H9 (cell line): ENCODE data around the gene KIF21A. TPM values are rescaled to one million over a fixed set of nuclear protein-coding genes. Genes with fewer than 3 reads are reported as not detected.

Experiments used
- DNase-seq: peaks from one replicate; pipeline ENCODE4 v3.0.0-alpha.2; 2017
- H2AFZ ChIP-seq: one replicate; pipeline ENCODE4 v1.6.1; 2013; ENCODE audit warnings: mild to moderate bottlenecking, low read length, control low read depth, moderate library complexity
- H2AK5ac ChIP-seq: 2 replicates; pipeline ENCODE4 v1.6.1; 2013; ENCODE audit warnings: low read length, control low read depth, mixed read lengths; ENCODE audit not compliant: insufficient read length
- H2BK120ac ChIP-seq: one replicate; pipeline ENCODE4 v1.6.1; 2013; ENCODE audit warnings: low read depth, mild to moderate bottlenecking, low read length, control low read depth, inconsistent platforms; ENCODE audit not compliant: poor library complexity, severe bottlenecking
- H2BK12ac ChIP-seq: 2 replicates; pipeline ENCODE4 v1.6.1; 2013; ENCODE audit warnings: low read length, control low read depth, mixed read lengths, low read depth; ENCODE audit not compliant: insufficient read length
- H2BK15ac ChIP-seq: 2 replicates; pipeline ENCODE4 v1.6.1; 2013; ENCODE audit warnings: low read depth, low read length, control low read depth
- H2BK20ac ChIP-seq: one replicate; pipeline ENCODE4 v1.6.1; 2013; ENCODE audit warnings: low read depth, mild to moderate bottlenecking, low read length, control low read depth, inconsistent platforms; ENCODE audit not compliant: poor library complexity, severe bottlenecking
- H2BK5ac ChIP-seq: 2 replicates; pipeline ENCODE4 v1.6.1; 2013; ENCODE audit warnings: low read length, control low read depth, mixed read lengths; ENCODE audit not compliant: insufficient read length
- H3K14ac ChIP-seq: 2 replicates; pipeline ENCODE4 v1.6.1; 2013; ENCODE audit warnings: low read length, control low read depth; ENCODE audit not compliant: insufficient read depth
- H3K18ac ChIP-seq: 2 replicates; pipeline ENCODE4 v1.6.1; 2013; ENCODE audit warnings: low read depth, mild to moderate bottlenecking, mixed read lengths, low read length, control low read depth; ENCODE audit not compliant: insufficient read length
- H3K23ac ChIP-seq: 2 replicates; pipeline ENCODE4 v1.6.1; 2013; ENCODE audit warnings: low read length, control low read depth, mixed read lengths, low read depth; ENCODE audit not compliant: insufficient read length
- H3K23me2 ChIP-seq: 2 replicates; pipeline ENCODE4 v1.6.1; 2013; ENCODE audit warnings: low read depth, mild to moderate bottlenecking, mixed read lengths, low read length, control low read depth; ENCODE audit not compliant: insufficient read length, poor library complexity, severe bottlenecking
- H3K27ac ChIP-seq: 2 replicates; pipeline ENCODE4 v1.5.1; 2013; ENCODE audit warnings: low read length, control low read depth, mixed read lengths, low read depth; ENCODE audit not compliant: insufficient read length
- H3K27me3 ChIP-seq: 2 replicates; pipeline ENCODE4 v1.6.1; 2013; ENCODE audit warnings: low read length, control low read depth, inconsistent platforms; ENCODE audit not compliant: insufficient read depth
- H3K4ac ChIP-seq: 2 replicates; pipeline ENCODE4 v1.6.1; 2013; ENCODE audit warnings: low read depth, mild to moderate bottlenecking, control low read depth, inconsistent platforms, low read length, moderate library complexity
- H3K4me1 ChIP-seq: 2 replicates; pipeline ENCODE4 v1.6.1; 2013; ENCODE audit warnings: low read length, control low read depth, inconsistent platforms; ENCODE audit not compliant: insufficient read depth
- H3K4me2 ChIP-seq: 2 replicates; pipeline ENCODE4 v1.6.1; 2013; ENCODE audit warnings: low read length, control low read depth, mixed read lengths; ENCODE audit not compliant: insufficient read length, insufficient read depth
- H3K56ac ChIP-seq: 2 replicates; pipeline ENCODE4 v1.6.1; 2013; ENCODE audit warnings: low read depth, mild to moderate bottlenecking, mixed read lengths, low read length, control low read depth; ENCODE audit not compliant: insufficient read length
- H3K79me1 ChIP-seq: 2 replicates; pipeline ENCODE4 v1.6.1; 2013; ENCODE audit warnings: low read depth, mild to moderate bottlenecking, moderate library complexity, low read length, control low read depth, inconsistent platforms; ENCODE audit not compliant: insufficient read depth, poor library complexity, severe bottlenecking
- H3K79me2 ChIP-seq: 2 replicates; pipeline ENCODE4 v1.6.1; 2013; ENCODE audit warnings: low read length, control low read depth, inconsistent platforms; ENCODE audit not compliant: insufficient read depth
- H3K9ac ChIP-seq: 2 replicates; pipeline ENCODE4 v1.6.1; 2013; ENCODE audit warnings: low read length, control low read depth, mixed read lengths; ENCODE audit not compliant: insufficient read length; ENCODE audit errors: extremely low read depth
- H3K9me3 ChIP-seq: one replicate; pipeline ENCODE4 v1.6.1; 2013; ENCODE audit warnings: low read depth, low read length, inconsistent platforms; ENCODE audit not compliant: control insufficient read depth
- H3T11ph ChIP-seq: one replicate; pipeline ENCODE4 v1.6.1; 2013; ENCODE audit warnings: mild to moderate bottlenecking, low read length, control low read depth, inconsistent platforms
- H4K20me1 ChIP-seq: one replicate; pipeline ENCODE4 v1.6.1; 2013; ENCODE audit not compliant: control insufficient read depth, insufficient read length, insufficient read depth
- H4K5ac ChIP-seq: 2 replicates; pipeline ENCODE4 v1.6.1; 2013; ENCODE audit warnings: low read depth, mild to moderate bottlenecking, mixed read lengths, low read length, control low read depth; ENCODE audit not compliant: insufficient read length
- H4K8ac ChIP-seq: replicated peaks from 2 replicates; pipeline ENCODE4 v1.6.1; 2013; ENCODE audit warnings: low read length, control low read depth, mixed read lengths, low read depth; ENCODE audit not compliant: insufficient read length
- H4K91ac ChIP-seq: 2 replicates; pipeline ENCODE4 v1.6.1; 2013; ENCODE audit warnings: low read depth, mild to moderate bottlenecking, moderate library complexity, mixed read lengths, low read length, control low read depth; ENCODE audit not compliant: insufficient read length
- H3K27ac Mint-ChIP-seq, 3 experiments: 2 replicates in 2 of 3; 3 replicates in 1 of 3; pipeline ENCODE4 v1.8.0; 2020 to 2021; ENCODE audit warnings: mixed read lengths in 3 of 3, mild to moderate bottlenecking in 1 of 3, moderate library complexity in 1 of 3
- H3K27me3 Mint-ChIP-seq: 2 replicates; pipeline ENCODE4 v1.8.0; 2021; ENCODE audit warnings: low read depth, mild to moderate bottlenecking, moderate library complexity, mixed read lengths
- H3K36me3 Mint-ChIP-seq, 3 experiments: 2 replicates in 2 of 3; 3 replicates in 1 of 3; pipeline ENCODE4 v1.8.0; 2020 to 2021; ENCODE audit warnings: low read depth in 3 of 3, mixed read lengths in 3 of 3; ENCODE audit not compliant: insufficient read depth in 1 of 3
- H3K4me1 Mint-ChIP-seq, 2 experiments: 2 replicates each; pipeline ENCODE4 v1.8.0; 2020; ENCODE audit warnings: mixed read lengths in 2 of 2
- H3K4me3 Mint-ChIP-seq, 2 experiments: 2 replicates in 1 of 2; 3 replicates in 1 of 2; pipeline ENCODE4 v1.8.0; 2020 to 2021; ENCODE audit warnings: mild to moderate bottlenecking in 2 of 2, mixed read lengths in 2 of 2, moderate library complexity in 1 of 2
- H3K9me3 Mint-ChIP-seq, 2 experiments: 2 replicates in 1 of 2; 3 replicates in 1 of 2; pipeline ENCODE4 v1.8.0; 2020; ENCODE audit warnings: mild to moderate bottlenecking in 2 of 2, mixed read lengths in 2 of 2, moderate library complexity in 1 of 2
- CTCF ChIP-seq: fragments of 200-600 bp; sonication (generic); conservative IDR thresholded peaks from 3 replicates; pipeline ENCODE4 v1.8.0; 2021; ENCODE audit warnings: antibody characterized with exemption, mild to moderate bottlenecking
- WGBS: extraction: QIAGEN DNeasy Blood & Tissue Kit; methylation state at CpG from one replicate; pipeline ENCODE4 v1.1.7; 2013; ENCODE audit warnings: missing lambda C conversion rate, low lambda C conversion rate, mixed read lengths; ENCODE audit not compliant: insufficient read length; ENCODE audit errors: extremely low coverage; 5-methylcytosine and 5-hydroxymethylcytosine counted together
- total RNA-seq: library from RNA; stranded (reverse); gene quantifications from 2 replicates; pipeline ENCODE4 v1.2.1, GENCODE V29; 2021

Gene KIF21A
- total RNA-seq, 1 experiment from 2014 or later = 17.2 TPM

GRCh38 chr12:39368096-39368495, 74.8 kb downstream of the KIF21A start:
- no peak overlapping the region for H3K27ac Mint-ChIP-seq
- Histone ChIP-seq H2BK12ac (no peak overlapping the region), H3K4me1 (peaks cover 3% of the 10 kb centered on the region; the same call in 1 of the 2 replicates), H3K56ac (no peak overlapping the region), H3K14ac (no peak overlapping the region), H4K20me1 (no peaks in the 10 kb centered on the region), H3K9ac (no peak overlapping the region), H3K23me2 (no peaks in the 10 kb centered on the region), H4K91ac (no peak overlapping the region), H3K18ac (no peak overlapping the region), H3K27me3 (no peaks in the 10 kb centered on the region), H2BK5ac (no peak overlapping the region), H2BK15ac (no peak overlapping the region), H3T11ph (no peak overlapping the region), H3K27ac (no peak overlapping the region), H4K5ac (no peak overlapping the region), H3K4ac (no peak overlapping the region), H3K9me3 (no peaks in the 10 kb centered on the region), H4K8ac (no peak overlapping the region), H3K4me2 (no peak overlapping the region), H2AK5ac (no peak overlapping the region), H2BK20ac (no peak overlapping the region), H2BK120ac (no peak overlapping the region), H3K79me2 (no peaks in the 10 kb centered on the region), H3K79me1 (no peaks in the 10 kb centered on the region), H2AFZ (no peak overlapping the region), H3K23ac (no peak overlapping the region)
- H3K4me1 Mint-ChIP-seq = peaks cover 5 to 11% of the 10 kb centered on the region in 2 experiments
- no CpG with 5 or more reads among the region's 1 CpG for WGBS
- H3K36me3 Mint-ChIP-seq = peaks cover 1 to 25% (median 15%) of the 10 kb centered on the region in 3 experiments; a peak in 5 of 7 replicates
- no peak for DNase-seq
- H3K27me3 Mint-ChIP-seq = no peaks in the 10 kb centered on the region
- TF ChIP-seq CTCF = no peak
- no peak overlapping the region for H3K4me3 Mint-ChIP-seq
- H3K9me3 Mint-ChIP-seq = no peaks in the 10 kb centered on the region
